GM21576 (cell line): ENCODE data around the gene ALX1.
"Not testable (repeated sequence)": the region's sequence is repeated elsewhere in the genome, so short reads cannot be mapped to it uniquely, and the experiment has no call there.

Experiments used
- ATAC-seq: cut with Tn5 transposase; IDR thresholded peaks from one replicate; pipeline ENCODE4 v1.9.1; 2021; ENCODE audit warnings: mild to moderate bottlenecking, moderate library complexity; ENCODE audit not compliant: unreplicated experiment

ALX1 gene

DNA sequence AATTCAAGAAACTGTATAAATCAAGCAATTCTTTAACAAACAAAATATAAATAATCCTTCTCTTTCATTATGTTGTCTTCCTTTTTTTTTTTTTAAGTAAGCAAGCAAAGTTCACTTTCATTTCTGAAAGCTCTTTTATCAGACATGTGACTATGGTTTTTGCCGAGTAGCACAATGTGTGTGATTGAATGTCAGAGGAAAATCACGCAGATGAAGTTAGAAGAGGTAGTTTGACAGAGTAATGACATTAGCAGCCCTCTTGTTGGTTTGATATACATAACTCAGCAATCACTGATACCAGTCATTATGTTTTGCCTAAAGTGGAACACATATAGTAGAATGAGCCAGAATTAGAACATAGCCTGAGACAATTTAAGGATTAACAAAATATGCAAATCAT is 19.0 kb downstream of the ALX1 start:
- no peak for ATAC-seq

DNA sequence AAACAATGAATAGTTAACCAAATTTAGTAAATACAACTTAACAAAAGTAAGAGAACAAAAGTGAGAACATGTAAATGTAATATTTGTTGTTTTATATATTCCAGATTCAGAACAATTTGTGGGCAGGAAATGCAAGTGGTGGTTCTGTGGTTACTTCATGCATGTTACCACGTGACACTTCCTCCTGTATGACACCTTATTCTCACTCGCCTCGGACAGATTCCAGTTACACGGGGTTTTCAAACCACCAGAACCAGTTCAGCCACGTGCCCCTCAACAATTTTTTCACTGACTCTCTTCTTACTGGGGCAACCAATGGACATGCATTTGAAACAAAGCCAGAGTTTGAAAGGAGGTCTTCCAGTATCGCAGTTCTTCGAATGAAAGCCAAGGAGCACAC is 21.0 kb downstream of the ALX1 start:
- no peak for ATAC-seq

DNA sequence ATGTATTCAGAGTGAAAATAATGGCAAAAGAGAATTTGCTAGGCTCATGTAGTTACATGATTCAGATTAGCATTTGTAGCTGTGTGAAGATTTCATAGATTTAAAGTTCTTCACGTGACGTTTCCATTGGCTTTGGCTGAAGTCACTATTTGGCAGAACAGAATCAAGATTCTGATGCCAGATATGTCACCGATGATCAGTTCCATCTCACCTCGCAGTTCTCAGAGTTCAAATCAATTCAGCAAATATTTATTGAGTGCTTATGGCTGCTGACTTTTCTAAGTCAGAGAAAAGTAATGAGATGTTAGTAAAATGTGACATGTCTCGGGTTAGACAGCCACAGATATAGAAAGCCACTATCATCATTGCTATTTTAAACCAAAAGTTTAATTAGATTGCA is 28.4 kb downstream of the ALX1 start:
- no peak for ATAC-seq

DNA sequence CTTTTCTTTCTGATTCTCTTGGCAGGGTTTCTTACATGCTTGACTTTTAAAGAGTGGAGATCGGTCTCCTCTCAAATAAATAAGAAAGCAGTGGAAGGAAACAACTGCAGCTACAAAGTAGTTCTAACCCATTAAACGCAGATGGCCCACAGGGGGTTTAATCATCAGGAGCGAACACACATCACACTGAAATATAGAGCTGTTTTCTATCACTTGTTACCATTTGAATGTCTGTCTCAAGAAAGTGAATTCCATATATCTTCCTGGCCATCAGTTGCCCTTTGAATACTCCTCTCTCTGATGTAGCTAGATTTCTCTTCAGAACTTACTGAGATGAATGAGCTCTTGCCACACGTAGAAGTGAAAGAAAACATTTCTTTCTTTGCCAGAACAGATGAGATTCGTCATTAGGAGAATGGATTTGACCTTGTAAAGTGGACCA is 29.1 kb downstream of the ALX1 start:
- ATAC-seq, result no peak

DNA sequence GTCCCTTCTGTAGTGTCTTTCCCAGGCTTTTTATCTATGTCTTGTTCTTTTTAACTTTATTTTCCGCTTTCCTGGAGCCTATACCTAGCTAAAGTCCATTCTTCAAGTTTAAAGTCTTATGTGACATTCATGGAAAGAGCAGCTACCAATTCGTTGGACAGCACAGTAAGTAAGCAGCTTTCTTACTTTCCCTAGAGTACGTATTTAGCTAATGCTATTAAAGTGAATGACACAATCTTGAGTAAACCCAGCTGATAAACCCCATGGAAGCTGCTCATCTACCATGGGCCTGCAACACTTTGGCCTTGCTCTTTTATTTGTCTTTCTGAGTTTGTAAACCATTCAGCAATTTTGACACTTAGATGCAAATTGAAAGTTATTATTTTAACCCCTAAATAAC is 30.0 kb downstream of the ALX1 start:
- ATAC-seq, result no peak

DNA sequence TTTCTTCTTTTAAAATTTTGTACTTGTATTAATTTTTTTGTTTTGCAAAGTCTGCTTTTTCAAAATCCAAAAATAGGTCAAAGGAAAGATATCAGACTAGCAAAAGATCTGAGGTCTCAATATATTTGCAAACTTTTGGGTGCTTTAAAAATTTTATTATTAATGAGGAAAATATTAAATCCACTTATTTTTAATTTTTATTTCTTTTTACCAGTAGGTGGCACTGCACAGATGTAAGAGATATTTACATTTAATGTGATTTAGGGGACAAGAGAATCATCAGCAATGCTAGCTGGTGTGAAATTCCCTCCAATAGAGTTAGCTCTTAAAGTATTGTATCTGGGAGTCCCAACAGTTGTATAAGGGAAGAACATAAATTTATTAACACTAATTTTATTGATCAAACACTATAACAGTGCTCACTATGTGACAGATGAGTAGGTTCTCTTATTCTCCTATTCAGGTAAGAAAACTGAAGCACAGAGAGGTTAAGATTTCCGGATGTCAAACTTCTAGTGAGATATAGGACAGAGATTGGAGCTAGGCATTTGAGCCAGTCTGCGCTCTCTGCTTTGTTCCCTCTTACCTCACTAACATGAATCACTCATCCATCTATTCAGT is 30.5 kb downstream of the ALX1 start:
- no peak for ATAC-seq

DNA sequence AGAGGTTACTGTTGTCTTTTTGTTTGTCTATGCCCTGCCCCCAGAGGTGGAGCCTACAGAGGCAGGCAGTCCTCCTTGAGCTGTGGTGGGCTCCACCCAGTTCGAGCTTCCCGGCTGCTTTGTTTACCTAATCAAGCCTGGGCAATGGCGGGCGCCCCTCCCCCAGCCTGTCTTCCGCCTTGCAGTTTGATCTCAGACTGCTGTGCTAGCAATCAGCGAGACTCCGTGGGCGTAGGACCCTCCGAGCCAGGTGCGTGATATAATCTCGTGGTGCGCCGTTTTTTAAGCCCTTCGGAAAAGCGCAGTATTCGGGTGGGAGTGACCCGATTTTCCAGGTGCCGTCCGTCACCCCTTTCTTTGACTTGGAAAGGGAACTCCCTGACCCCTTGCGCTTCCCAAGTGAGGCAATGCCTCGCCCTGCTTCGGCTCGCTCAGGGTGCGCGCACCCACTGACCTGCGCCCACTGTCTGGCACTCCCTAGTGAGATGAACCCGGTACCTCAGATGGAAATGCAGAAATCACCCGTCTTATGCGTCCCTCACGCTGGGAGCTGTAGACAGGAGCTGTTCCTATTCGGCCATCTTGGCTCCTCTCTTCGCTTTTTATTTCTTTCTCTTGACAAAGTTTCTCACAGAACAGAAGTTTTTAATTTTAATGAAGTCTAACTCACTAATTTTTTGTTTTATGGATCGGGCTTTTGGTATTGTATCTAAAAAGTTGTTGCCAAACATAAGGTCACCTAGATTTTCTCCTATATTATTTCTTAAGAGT is 38.0 kb downstream of the ALX1 start:
- ATAC-seq, result not testable (repeated sequence)

DNA sequence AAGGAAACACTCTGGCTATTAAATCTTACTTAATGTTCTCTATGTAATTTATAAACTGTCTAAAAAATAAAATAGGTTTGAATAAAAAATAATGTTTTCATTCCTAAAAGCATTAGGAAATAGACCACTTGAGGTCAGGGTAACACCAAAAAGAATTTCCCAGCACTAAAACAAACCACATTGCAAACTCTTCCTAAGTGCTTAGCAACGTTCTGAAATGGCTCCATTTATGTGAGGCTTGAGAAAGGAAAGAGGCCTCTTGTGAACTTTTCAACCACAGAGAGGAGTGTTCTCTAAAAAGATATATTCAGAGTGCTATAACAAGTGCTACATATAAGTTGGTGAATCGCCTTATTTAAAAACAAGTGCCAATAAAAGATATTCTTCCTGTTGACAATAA is 42.7 kb downstream of the ALX1 start:
- no peak for ATAC-seq

DNA sequence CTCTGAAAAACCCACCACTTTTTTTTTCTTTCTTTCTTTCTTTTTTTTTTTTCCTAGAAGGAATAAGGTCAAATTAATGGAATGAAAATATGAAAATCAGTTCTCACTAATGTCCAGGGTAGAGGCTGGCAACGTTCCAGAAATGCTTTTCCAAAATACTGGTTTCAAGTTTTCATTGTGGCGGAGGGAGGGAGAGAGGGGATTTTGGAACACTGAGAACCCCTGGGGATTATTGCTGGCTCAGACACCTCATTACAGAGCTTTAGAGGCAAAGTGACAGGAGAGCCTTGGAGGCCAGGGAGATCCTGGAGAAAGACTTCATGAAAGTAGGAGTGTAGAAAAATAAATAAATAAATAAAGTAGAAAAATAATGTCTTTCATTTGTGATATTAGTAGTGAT is 45.4 kb downstream of the ALX1 start:
- no peak for ATAC-seq

DNA sequence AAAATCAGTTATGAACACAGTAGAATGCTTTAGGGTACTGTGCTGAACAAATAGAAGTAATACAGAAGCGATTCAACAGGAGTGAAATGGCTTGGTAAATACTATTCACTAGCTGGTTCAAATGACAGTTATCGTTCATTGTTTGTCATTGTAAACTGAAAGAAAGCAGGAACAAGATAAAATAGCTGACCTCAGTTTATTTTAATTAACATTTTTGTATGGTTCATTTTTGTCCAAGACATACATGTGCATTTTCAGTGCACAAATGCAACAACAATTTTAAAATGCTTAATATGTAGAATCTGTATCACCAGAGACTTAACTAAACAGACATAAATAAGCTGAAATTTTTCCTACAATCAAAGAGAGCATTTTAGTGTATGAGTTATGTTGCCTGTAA is 49.9 kb downstream of the ALX1 start:
- ATAC-seq, result no peak

DNA sequence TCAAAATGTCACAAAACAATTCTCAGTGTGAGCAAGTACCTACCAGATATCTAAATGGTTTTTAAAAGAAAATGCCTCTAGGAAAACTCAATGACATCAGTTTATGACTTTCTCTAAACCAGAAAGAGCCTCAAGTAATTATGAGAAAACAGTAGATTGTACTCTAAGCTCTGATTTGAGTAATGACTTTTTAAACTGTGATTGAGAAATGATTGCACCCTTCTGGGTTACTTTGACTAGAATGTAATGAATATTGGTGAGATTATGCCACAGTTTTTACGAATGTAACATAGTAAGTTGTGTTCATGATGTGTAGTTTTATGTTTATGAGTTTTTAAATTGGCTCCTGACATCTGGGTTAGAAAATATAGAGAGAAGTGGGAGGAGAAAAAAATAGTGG is 68.8 kb downstream of the ALX1 start:
- no peak for ATAC-seq

DNA sequence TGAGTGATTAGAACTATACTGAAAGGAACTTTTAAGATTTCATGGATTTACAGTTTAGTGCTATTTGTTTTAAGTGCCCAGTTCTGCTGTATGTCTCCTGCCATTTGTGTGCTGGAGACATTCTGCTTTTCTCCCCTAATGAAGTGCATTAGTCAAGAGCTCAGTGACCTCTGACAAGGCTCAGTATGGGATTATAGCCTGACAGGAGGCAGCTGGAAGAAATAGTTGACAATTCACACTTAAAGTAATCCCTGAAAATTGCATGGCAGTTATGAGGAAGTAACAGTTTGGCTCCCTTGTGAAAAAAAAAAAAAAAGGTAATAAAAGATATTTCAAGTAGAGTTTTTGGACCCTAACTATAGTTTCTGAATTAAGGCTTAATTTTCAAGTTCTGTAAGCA is 70.3 kb downstream of the ALX1 start:
- no peak for ATAC-seq
